Measurements from ENCODE around the gene BARD1. TPM values are rescaled to one million over a fixed set of nuclear protein-coding genes. Genes with fewer than 3 reads are reported as not detected.
"Not testable (repeated sequence)": the region's sequence is repeated elsewhere in the genome, so short reads cannot be mapped to it uniquely, and the experiment has no call there.

BARD1 gene
- total RNA-seq, 1 experiment from 2014 or later: 36.4 TPM

DNA sequence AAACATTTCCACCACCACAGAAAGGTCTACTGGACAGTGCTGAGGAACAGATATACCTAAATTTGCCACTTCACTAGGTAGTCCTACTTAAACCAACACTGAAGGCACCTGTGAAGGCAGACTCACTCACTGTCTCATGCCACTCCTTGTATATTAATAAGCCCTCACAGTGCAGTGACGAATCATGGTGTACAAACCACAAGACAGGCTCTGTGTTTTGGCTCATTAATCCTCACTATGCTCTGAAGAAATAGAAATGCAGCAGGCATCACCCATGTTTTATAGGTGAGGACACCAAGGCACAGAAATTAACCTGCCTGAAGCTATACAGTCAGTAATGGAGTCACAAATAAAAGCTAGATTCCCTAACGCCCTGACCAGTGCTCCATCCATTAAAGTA is 44.3 kb downstream of the BARD1 start:
- DNase-seq (ENCODE audit: low read depth): no peak

DNA sequence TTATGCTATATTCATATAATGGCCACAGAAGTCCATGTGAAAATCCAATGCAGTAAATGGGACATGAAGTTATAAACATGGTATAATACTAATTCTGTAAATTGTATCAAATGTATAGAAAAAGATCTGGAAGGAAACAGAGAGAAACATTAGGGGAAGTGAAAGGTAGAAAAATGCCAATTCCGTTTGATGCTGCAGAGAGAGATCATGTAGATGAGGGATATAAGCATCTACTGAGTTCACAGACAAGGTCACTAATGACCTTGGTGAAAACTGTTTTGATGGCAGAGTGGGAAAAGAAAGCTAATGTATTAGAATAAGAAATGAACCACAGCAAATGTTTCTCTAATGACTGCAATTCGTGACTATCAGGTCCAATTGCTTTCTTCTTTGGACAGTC is 56.0 kb downstream of the BARD1 start:
- no peak for DNase-seq (ENCODE audit: low read depth)

DNA sequence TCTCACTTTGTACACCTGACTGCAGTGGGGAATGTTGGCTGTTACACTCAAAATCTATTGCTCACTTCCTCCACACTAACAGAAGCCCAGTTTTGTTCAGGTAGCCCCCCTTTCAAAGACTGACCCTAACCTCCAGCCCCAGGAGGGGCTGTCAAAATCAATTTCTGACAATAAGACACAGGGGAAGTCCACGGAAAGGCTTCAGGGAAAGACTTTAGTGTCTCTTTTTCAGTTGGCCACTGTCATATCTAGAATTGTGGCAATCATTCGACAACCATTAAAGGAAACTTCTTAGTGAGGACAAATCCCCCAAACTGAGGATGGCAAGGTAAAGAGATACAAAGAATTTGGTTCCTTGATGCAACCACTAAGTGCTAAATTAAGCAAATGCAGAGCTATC is 59.0 kb downstream of the BARD1 start:
- DNase-seq (ENCODE audit: low read depth): no peak

DNA sequence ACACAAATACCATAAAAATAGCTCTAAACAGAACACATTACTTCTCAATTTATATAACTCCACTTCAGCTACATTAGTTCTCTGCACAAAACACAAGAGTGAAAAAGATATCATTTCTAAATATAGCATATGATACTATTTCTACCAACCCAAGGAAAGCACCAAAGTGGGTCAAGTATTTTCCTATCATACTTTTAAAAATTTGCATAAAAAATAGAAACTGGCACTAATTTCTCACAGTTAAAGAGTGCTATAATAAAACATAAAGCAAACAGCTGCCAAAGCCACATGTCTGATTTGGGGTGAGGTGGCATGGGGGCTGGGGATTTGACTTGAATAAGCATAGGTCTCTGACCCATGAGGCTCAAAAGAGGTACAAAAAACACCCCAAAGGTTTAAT is 61.5 kb downstream of the BARD1 start:
- DNase-seq (ENCODE audit: low read depth): no peak

DNA sequence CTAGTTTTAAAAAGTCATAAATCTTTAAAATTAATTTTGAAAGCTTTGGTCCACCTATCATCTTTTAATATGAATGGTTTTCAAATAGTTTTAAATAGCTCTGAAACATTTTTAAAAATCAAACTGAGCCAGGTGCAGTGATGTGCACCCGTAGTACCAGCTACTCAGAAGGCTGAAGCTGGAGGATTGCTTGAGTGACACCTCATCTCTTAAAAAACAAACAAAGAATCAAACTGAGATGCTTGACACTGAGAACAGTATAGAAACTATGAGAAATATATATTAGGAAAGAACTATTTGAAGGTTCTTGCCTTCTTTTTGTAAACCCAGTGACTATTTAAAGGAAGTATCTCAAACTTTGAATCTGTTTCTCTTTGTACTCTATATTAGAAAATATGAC is 67.4 kb downstream of the BARD1 start:
- DNase-seq (ENCODE audit: low read depth): no peak

DNA sequence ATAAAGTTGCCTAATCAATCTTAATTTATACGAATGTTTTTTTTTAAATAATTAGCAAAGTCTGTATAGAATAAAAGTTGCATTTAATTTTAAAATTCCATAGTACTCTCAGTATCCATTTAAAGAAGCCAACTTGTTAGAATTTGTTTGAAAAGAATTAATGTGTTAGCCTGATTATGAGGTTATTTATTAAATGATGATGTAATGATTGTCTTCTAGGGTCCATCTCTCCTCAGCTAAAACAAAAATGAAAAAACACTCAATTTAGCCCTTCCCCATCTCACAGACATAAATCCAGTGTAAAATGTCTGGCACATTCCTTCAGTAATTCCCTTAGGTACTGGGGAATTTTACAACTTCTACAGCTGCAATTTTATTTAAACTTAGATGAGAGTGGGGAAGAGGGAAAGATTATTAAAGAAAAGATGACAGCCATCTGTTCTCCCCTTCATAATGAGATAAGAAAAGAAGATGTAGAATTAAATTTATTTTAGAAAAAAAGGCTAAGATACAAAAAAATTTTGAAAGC is 68.6 kb downstream of the BARD1 start:
- no peak for DNase-seq (ENCODE audit: low read depth)

DNA sequence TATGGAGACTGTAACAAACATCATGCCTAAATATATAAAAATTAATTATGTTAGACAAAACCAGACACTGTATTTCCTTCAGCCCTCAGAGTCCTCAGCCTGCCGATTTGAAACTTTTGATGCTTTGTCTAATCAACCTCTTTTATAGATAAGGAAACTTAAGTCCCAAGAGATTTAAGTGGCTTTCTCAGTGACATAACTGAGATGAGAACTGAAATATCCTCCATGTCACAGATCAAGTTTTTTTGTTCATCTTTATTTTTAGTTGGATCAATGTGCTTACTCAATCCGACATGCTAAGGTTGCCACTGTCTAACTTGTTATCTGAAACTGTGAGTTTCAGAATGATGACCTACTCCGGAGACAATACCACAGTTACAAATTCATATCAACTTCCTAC is 72.3 kb downstream of the BARD1 start:
- no peak for DNase-seq (ENCODE audit: low read depth)

DNA sequence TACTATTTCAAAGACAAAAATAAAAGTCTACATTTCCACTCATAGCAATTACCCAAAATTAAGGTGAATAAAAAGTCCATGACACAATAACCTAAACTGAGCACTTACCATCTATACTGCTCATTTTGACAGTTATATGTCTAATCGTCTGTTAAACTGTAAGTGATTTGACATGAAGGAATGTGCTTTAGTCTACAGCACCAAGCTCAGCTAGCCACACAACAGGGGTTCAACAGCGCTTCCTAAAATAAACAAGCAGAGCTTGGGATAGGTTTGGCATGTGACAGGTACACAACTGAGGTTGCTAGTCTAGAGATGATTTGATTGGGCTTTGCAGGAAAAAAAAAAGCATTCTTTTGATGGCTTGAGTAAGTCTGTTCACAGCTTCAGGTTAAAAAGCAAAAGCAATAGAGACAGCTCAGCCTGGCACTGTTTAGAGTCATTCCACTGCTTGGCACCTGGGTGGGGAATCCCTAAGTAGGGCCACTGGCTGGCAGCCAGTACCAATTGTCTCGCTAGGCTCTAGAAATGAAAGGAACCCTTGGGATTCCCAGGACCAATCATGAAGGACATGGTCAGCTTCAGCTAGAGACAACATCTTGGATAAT is 78.6 kb downstream of the BARD1 start:
- DNase-seq (ENCODE audit: low read depth): no peak

DNA sequence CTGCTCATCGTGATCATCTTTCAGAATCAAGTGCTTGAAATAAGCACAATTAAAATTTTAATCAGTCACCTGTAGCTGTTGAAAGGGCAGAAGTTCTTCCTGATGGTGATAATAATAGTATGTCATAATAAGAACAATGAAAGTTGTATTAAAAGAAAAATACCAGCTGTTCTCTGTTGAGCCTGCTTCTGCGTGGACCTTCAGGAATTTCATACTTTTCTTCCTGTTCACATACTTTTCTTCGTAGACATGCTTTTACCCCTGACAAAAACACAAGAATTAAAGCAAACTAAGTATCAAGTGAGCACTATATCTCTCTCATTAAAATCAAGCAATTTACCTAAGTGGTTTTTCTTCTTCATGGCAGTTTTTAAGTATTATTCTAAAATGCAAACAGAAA is 79.2 kb downstream of the BARD1 start:
- no peak for DNase-seq (ENCODE audit: low read depth)

DNA sequence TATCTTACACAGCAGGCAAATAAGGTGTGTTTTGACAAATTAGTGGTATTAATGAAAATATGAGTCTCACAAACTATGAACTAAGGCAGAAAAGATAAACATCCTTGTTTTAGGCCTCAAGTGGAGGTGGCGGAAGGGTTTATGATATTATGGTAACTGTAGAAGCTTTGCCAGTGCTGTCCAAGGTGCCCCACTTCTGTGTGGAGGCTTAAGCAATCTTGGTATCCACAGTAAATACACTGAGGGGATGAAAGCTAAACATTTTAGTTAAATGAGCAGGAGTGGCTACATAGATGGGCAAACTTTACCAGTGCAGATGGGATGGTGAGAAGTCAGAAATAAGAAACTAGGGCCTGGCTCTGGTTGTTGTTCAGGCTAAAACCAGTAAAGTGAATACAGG is 84.7 kb downstream of the BARD1 start:
- no peak for DNase-seq (ENCODE audit: low read depth)

DNA sequence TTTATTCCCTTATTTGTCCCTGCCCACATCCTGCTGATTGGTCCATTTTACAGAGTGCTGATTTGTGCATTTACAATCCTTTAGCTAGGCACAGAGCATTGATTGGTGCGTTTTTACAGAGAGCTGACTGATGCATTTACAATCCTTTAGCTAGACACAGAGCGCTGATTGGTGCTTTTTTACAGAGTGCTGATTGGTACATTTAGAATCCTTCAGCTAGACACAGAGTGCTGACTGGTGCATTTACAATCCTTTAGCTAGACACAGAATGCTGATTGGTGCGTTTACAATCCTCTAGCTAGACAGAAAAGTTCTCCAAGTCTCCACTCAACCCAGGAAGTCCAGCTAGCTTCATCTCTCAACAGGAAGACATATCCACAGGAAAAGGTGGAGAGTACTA is 91.6 kb downstream of the BARD1 start:
- not testable (repeated sequence) for DNase-seq (ENCODE audit: low read depth)

DNA sequence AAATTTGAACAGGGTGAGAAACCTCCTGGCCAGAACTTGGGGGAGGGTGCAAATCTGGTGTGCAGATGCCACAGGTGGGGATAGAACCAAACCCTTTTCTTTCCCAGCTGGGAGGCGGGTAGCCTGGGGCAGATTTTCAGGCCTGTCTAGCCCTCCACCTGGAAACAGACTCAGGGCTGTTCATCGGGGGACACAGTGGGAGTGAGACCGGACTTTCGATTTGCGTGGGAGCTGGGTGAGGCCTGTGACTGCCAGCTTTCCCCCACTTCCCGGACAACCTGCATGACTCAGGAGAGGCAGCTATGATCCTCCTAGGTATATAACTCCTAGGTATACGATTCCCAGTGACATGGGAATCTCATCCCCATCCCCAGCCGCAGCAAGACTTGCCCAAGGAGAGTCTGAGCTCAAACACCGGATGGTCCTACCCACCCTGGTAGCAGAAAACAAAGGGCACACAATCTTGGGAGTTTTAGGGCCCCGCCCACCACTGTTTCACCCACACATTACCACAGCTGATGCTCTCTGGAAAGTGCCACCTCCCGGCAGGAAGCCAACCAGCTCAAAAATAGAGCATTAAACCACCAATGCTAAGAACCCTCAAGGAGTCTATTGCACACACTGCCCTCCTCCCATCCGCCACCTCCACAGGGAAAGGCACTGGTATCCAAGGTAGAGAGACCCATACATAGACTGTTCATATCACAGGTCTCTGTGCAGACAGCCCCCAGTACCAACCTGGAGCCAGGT is 92.5 kb downstream of the BARD1 start:
- no peak for DNase-seq (ENCODE audit: low read depth)

DNA sequence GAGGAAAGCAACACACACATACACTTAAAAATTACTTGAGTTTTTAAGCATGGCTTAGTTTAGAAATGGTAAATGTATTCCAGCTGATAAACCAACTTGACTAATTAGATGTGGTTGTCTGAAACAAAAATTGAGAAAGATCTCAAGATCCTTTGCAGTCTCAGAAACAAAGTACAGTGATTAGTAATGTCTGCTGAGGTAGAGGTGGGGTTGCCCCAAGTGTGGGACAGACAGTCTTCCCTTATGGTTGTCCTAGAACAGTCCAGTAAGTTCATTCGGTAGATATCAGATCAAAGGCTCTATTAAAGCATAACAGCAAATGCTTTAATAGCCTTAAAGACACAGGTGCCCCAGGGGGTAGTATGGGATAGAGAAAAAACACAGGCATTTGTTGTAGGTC is 94.5 kb downstream of the BARD1 start:
- DNase-seq (ENCODE audit: low read depth): no peak

DNA sequence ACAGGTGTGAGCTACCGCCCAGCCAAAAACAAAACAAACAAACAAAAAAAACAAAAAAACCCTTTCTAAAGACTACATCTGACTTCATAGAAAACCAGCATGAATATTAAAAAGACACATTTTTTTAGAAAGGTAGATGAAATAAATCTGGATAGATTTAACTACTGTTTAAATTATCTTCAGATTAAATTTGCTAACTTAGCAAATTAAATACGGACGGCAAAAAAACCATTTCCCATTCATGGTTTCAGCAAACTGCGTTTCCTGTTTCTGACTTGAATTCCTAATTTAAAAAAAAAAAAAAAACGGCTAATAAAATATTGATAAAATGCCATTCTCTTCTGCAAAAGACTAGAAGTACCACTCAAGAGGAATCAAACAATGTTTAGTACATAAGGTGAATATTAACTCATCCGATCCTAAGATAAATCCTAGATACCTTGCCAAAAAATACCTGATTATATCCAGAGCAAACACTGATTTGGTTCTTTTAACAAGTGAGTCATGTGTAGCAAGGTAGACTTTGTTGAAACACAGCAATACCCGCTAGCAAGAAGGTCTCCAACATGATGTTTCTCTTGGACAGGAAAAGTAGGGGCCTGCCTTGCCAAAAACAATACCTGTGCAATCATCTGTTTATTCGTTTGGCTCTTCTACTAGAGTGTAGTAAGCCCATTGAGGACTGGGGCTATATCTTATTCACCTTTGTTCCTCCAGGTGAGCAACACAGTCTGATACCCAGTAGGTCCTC is 96.2 kb downstream of the BARD1 start:
- no peak for DNase-seq (ENCODE audit: low read depth)

DNA sequence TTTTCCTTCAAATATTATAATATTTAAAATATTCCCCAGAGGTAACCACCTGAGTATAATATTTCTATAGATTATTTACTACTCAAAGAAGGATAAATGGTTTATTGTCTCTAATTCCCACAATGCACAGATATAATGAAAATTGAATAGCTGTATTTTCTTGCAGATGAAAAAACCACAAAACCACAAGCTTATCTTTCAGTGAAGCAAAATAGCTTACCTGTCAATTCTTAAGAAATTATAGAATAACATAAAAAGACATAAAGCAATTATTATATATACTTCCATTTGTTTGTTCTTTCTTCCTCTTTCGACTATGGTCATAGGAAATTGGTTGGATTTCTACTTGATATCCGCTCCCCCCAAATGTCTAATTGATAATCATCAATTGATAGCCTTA is 98.8 kb downstream of the BARD1 start:
- DNase-seq (ENCODE audit: low read depth): no peak

DNA sequence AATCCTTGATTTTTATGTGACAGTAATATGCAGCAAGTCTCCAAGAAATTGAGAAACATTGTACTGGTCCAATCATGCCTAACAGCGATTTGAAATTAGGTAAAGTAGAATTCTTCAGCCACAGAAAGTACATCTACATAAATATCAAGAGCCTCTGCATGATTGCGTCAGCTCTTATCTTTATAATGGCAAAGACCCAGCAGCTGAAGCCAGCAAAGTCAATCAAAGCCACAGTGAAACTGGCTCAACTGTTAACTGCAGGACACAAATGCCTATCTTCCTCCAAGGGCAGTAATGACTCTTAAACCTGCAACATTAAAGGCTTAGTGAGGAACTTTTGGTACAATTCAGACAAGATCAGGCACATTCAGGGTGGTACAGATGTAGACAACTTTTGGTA is 102.5 kb downstream of the BARD1 start:
- DNase-seq (ENCODE audit: low read depth): no peak

DNA sequence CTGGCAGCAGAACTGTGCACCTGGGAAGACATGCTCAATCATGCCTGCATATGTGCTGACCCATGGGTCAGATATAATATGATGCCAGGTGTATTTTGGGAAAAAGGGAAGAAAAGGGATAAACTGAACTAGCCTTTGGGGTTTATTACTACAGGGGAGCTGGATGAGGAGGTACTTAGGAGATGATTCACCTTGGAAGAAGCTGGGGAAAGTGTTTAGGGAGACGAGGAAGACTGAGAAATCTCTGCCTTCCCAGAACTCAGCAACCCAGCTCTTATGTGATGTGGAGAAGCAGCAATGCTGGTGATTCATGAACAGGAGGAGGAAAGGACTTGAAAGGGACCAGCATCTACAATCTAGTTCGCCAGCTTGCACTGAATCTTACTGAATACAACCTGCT is 110.2 kb downstream of the BARD1 start:
- DNase-seq (ENCODE audit: low read depth): no peak

DNA sequence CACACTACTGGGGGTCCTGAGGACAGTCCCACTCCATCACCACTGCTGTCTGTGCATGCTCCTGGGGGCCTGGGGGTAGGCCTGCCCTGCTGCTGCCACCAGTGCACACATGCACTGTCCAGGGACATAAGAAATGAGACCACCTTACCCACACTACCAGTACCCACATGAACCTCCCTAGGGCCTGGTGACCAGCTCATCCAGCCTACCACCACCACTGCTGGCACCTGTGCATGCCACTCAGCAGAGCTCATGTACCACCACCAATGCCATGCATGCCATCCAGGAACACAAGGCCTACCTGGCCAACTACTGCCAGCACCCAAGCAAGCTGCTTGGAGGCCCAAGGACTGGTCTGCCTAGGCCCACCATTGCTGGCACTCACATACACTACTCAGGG is 112.8 kb downstream of the BARD1 start:
- no peak for DNase-seq (ENCODE audit: low read depth)

DNA sequence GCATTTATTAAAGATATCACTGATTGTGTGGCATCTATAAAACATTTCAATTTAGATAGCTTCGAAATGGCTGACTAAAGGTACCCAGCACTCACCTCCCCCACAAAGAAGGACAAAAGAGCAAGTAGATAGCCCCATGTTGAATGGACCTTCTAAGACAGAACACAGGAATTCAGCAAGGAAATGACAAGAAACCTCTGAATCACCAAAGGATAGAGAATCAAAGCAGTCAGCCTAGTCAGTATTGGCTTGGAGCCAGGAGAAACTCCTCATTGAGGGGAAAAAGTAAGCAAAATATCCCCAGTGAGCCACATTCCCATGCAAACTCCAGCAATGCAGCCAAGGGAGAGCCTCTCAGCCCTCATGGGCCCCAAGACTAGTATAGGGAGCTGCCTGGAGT is 113.7 kb downstream of the BARD1 start:
- DNase-seq (ENCODE audit: low read depth): peak; percentile 6

DNA sequence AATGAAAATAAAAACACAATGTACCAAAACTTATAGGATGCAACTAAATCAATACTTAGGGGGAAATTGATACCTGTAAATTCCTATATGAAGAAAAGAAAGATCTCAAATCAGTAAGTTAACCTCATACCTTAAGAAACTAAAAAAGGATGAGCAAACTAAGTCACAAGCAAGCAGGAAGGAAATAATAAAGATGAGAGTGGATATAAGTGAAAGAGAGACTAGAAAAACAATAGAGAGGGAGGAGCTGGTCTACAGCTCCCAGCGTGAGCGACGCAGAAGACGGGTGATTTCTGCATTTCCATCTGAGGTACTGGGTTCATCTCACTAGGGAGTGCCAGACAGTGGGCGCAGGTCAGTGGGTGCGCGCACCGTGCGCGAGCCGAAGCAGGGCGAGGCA is 125.9 kb downstream of the BARD1 start:
- not testable (repeated sequence) for DNase-seq (ENCODE audit: low read depth)

DNA sequence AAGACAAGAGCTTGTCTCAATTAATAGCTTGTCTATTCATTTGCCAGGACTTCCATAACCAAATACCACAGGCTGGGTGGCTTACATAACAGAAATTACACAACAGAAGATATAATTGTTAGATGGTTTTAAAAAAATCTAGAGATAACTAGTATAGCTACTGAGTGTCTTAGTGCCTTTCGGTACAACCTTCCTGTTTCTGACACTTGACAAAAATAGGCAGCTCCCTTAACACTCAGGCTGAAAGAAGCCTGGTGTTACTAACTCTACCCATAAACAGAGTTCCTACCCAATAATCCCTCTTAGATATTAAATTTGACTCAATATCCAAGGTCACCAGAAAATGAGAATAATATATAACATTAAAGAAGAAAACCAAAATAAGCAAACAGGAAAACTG is 129.7 kb downstream of the BARD1 start:
- no peak for DNase-seq (ENCODE audit: low read depth)

DNA sequence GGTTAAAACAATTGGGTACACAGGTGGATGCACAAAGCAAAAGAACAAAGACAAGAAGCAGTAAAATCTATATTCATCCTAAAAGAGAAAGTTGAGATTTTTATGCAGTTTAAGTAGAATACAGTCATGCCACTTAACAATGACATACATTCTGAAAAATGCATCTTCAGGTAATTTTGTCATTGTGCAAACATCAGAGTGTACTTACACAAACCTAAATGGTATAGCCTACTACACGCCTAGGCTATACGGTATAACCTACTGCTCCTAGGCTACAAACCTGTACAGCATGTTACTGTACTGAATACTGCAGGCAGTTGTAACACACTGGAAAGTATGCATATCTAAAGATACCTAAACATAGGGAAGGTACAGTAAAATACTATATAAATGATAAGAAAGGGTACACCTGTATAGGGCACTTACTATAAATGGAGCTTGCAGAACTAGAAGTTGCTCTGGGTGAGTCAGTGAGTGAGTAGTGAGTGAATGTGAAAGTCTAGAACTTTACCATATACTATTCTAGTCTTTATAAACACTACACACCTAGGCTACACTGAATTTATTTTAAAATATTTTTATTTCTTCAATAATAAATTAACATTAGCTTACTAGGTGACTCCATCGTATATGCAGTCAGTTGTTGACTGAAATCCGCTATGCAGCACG is 132.9 kb downstream of the BARD1 start:
- no peak for DNase-seq (ENCODE audit: low read depth)

Data from RPMI7951 (cell line).